ENCODE data around the gene AIFM3.
A peak's percentile ranks its signal among the peaks of the same experiment; 100 is the strongest.

AIFM3 gene

GRCh38 chr22:20966883-20967696 is at the start of gene AIFM3:
Gene AIFM3, plus strand, starts transcription at chr22:20967255. Its CDS starts 690 bp downstream, at chr22:20967945.
- TF ChIP-seq, protein P1, sequence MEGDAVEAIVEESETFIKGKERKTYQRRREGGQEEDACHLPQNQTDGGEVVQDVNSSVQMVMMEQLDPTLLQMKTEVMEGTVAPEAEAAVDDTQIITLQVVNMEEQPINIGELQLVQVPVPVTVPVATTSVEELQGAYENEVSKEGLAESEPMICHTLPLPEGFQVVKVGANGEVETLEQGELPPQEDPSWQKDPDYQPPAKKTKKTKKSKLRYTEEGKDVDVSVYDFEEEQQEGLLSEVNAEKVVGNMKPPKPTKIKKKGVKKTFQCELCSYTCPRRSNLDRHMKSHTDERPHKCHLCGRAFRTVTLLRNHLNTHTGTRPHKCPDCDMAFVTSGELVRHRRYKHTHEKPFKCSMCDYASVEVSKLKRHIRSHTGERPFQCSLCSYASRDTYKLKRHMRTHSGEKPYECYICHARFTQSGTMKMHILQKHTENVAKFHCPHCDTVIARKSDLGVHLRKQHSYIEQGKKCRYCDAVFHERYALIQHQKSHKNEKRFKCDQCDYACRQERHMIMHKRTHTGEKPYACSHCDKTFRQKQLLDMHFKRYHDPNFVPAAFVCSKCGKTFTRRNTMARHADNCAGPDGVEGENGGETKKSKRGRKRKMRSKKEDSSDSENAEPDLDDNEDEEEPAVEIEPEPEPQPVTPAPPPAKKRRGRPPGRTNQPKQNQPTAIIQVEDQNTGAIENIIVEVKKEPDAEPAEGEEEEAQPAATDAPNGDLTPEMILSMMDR (IDR thresholded peaks at IDR 0.05; ENCODE audit: borderline replicate concordance, extremely low read depth, low read length, poor library complexity, severe bottlenecking), result no peak
- TF ChIP-seq EZH2 (IDR thresholded peaks at IDR 0.05; ENCODE audit: borderline replicate concordance, low read depth, low read length, severe bottlenecking), result no peak
- H3K27me3 ChIP-seq (ENCODE audit: insufficient read depth, low read length, poor library complexity), result peaks cover 34% of the 10 kb centered on the region
- no peak within 1 kb of the TSS for H3K9ac ChIP-seq (ENCODE audit: low read depth, low read length)

GRCh38 chr22:20918663-20919218 is 48.3 kb upstream of the AIFM3 start:
- no peaks in the 10 kb centered on the region for H3K27me3 ChIP-seq (ENCODE audit: insufficient read depth, low read length, poor library complexity)
- H3K4me1 ChIP-seq (ENCODE audit: insufficient read depth, low read length), result peaks cover 49% of the 10 kb centered on the region
- ATAC-seq (ENCODE audit: insufficient read depth, low read depth), result no peak
- no peaks in the 10 kb centered on the region for H3K9me3 ChIP-seq (ENCODE audit: insufficient read depth, low read length, severe bottlenecking)
- DNase-seq, result peak; percentile 17
- H2AFZ ChIP-seq (ENCODE audit: low read depth, low read length), result no peak overlapping the region
- H3K79me2 ChIP-seq (ENCODE audit: insufficient read depth, low read length), result peaks cover 70% of the 10 kb centered on the region
- H3K4me2 ChIP-seq (ENCODE audit: insufficient read depth, low read length), result peak overlapping the region; percentile 87
- H3K27ac ChIP-seq (ENCODE audit: low read length), result peak overlapping the region; percentile 44
- H3K36me3 ChIP-seq (ENCODE audit: insufficient read depth, low read length), result peaks cover 26% of the 10 kb centered on the region
- H3K4me3 ChIP-seq (ENCODE audit: low read depth in 1 of 2, low read length in 2 of 2), result peak overlapping the region; percentile 99 to 100
- TF ChIP-seq, protein P1 (IDR thresholded peaks at IDR 0.05; ENCODE audit: borderline replicate concordance, extremely low read depth, low read length, poor library complexity, severe bottlenecking), result no peak
- no peak for TF ChIP-seq EZH2 (IDR thresholded peaks at IDR 0.05; ENCODE audit: borderline replicate concordance, low read depth, low read length, severe bottlenecking)
- peak overlapping the region; percentile 99 for H3K9ac ChIP-seq (ENCODE audit: low read depth, low read length)
- H4K20me1 ChIP-seq (ENCODE audit: insufficient read depth, low read length), result peaks cover 50% of the 10 kb centered on the region

More at GRCh38 chr22:20966883-20967696, at the start of gene AIFM3:
- Histone ChIP-seq H3K9me3 (ENCODE audit: insufficient read depth, low read length, severe bottlenecking) (no peaks in the 10 kb centered on the region), H3K27ac (ENCODE audit: low read length) (no peak within 1 kb of the TSS), H4K20me1 (ENCODE audit: insufficient read depth, low read length) (peaks cover 14% of the 10 kb centered on the region), H3K4me2 (ENCODE audit: insufficient read depth, low read length) (no peak within 1 kb of the TSS), H3K4me3 (ENCODE audit: low read depth in 1 of 2, low read length in 2 of 2) (no peak within 1 kb of the TSS), H3K79me2 (ENCODE audit: insufficient read depth, low read length) (no peaks in the 10 kb centered on the region), H3K36me3 (ENCODE audit: insufficient read depth, low read length) (no peaks in the 10 kb centered on the region), H2AFZ (ENCODE audit: low read depth, low read length) (no peak within 1 kb of the TSS), H3K4me1 (ENCODE audit: insufficient read depth, low read length) (no peaks in the 10 kb centered on the region)
- ATAC-seq (ENCODE audit: insufficient read depth, low read depth), result no peak
- no peak for DNase-seq

DNA sequence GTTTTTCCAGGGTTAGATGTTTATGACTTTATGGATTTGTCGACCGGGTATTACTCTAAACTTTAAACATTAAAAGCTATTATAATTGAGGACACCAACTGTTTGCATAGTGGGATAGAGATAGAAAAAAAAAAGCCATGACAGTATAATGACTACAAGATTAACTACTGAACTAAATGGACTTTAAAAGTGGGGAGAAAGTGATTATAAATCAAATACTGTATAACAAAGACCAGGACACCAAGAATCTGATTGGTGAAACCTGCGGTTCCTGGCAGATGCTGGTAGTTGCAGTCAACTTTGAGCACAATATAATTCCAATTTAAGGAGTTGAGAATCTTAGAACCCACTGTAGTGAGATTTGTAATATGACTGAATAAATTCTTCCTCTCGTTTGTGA is 47.3 kb upstream of the AIFM3 start:
- Histone ChIP-seq H3K27me3 (ENCODE audit: insufficient read depth, low read length, poor library complexity) (no peaks in the 10 kb centered on the region), H3K27ac (ENCODE audit: low read length) (peak overlapping the region; percentile 37; the same call in 1 of the 2 replicates), H3K9ac (ENCODE audit: low read depth, low read length) (peak overlapping the region; percentile 99), H3K9me3 (ENCODE audit: insufficient read depth, low read length, severe bottlenecking) (no peaks in the 10 kb centered on the region), H4K20me1 (ENCODE audit: insufficient read depth, low read length) (peaks cover 59% of the 10 kb centered on the region), H2AFZ (ENCODE audit: low read depth, low read length) (no peak overlapping the region), H3K4me2 (ENCODE audit: insufficient read depth, low read length) (peak overlapping the region; percentile 87), H3K4me3 (ENCODE audit: low read depth in 1 of 2, low read length in 2 of 2) (peak overlapping the region; percentile 99 to 100; a peak in 3 of 4 replicates), H3K4me1 (ENCODE audit: insufficient read depth, low read length) (peaks cover 53% of the 10 kb centered on the region), H3K79me2 (ENCODE audit: insufficient read depth, low read length) (peaks cover 79% of the 10 kb centered on the region), H3K36me3 (ENCODE audit: insufficient read depth, low read length) (peaks cover 36% of the 10 kb centered on the region)
- TF ChIP-seq EZH2 (IDR thresholded peaks at IDR 0.05; ENCODE audit: borderline replicate concordance, low read depth, low read length, severe bottlenecking), result no peak
- TF ChIP-seq, protein P1 (IDR thresholded peaks at IDR 0.05; ENCODE audit: borderline replicate concordance, extremely low read depth, low read length, poor library complexity, severe bottlenecking), result no peak
- DNase-seq (no peak), ATAC-seq (ENCODE audit: insufficient read depth, low read depth) (no peak)
